Gastroesophageal sphincter (tissue), 3 donors: Measurements from ENCODE around the gene SH3RF3.

Experiments used
- CTCF ChIP-seq, 4 experiments: fragments of 200-600 bp in 2 of 4; fragments of 450-650 bp in 2 of 4; sonication (generic) in 1 of 4; IDR thresholded peaks; one replicate each; pipeline ENCODE4 v1.5.1; 2017 to 2019; ENCODE audit warnings: antibody characterized with exemption in 4 of 4, mild to moderate bottlenecking in 2 of 4, moderate library complexity in 2 of 4
- EP300 ChIP-seq: sonication (generic); formaldehyde crosslinking; IDR thresholded peaks from one replicate; pipeline ENCODE4 v1.6.1; 2017; ENCODE audit warnings: antibody characterized with exemption, mild to moderate bottlenecking
- POLR2AphosphoS5 ChIP-seq: sonication (generic); formaldehyde crosslinking; IDR thresholded peaks from one replicate; pipeline ENCODE4 v1.6.1; 2017; ENCODE audit warnings: antibody characterized with exemption

GRCh38 chr2:109503191-109503590 is 374.2 kb downstream of the SH3RF3 start:
- TF ChIP-seq CTCF (IDR thresholded peaks at IDR 0.05) (no peak), POLR2AphosphoS5 (no peak), EP300 (no peak)
